Kidney glomerular epithelial cell (primary cell): Measurements from ENCODE around the gene SNRNP25.
"Not testable (repeated sequence)": the region's sequence is repeated elsewhere in the genome, so short reads cannot be mapped to it uniquely, and the experiment has no call there.

ENCODE experiments used
- DNase-seq: peaks from one replicate; lab custom pipeline; 2025; lab: John Stamatoyannopoulos, UW

Gene SNRNP25

DNA sequence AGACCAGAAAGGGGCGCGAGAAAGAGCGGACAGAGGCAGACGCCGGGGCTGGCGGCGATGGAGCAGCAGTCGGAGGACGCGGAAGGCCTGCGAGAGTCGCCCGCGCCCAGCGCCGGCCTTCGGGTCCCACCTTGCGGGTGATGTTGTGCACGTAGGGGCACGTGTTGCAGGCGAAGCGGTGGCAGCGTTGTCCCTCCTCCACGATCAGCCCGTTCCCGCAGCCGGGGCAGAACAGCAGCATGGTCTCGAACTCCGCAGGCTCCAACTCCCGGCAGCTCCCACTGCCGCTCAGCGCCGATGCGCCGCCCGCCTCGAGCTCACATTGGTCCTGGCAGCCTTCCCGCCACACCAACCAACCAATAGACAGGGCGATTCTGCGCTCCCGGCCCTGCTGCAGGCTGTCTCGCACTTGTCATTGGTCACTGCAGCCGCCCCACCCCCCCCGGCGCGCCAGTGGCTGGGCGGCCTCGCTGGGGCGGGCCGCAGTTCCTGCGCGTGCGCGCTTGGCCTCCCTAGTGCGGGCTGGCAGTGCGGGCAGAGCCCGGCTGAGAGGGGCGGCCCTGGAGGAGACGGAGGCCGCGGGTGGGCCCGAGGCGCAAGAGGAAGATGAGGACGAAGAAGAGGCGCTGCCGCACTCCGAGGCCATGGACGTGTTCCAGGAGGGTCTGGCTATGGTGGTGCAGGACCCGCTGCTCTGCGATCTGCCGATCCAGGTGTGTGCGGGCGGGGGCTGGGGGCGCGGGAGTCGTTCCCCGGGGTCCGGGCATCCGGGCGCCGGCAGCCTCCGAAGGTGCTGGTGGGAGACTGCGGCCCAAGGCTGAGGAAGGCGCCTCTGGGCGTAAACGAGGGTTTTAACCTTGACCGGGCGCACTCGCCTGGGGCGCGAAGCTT lies at the start of gene SNRNP25, which contains the start of gene POLR3K:
Gene SNRNP25 (plus strand): TSS at position 483 of the 891 bp plus-strand sequence. CDS start 189 bp downstream, at position 672.
Gene POLR3K (minus strand): TSS at position 263 of the 891 bp plus-strand sequence. CDS start 22 bp downstream, at position 241.
- DNase-seq: peak; percentile 98

DNA sequence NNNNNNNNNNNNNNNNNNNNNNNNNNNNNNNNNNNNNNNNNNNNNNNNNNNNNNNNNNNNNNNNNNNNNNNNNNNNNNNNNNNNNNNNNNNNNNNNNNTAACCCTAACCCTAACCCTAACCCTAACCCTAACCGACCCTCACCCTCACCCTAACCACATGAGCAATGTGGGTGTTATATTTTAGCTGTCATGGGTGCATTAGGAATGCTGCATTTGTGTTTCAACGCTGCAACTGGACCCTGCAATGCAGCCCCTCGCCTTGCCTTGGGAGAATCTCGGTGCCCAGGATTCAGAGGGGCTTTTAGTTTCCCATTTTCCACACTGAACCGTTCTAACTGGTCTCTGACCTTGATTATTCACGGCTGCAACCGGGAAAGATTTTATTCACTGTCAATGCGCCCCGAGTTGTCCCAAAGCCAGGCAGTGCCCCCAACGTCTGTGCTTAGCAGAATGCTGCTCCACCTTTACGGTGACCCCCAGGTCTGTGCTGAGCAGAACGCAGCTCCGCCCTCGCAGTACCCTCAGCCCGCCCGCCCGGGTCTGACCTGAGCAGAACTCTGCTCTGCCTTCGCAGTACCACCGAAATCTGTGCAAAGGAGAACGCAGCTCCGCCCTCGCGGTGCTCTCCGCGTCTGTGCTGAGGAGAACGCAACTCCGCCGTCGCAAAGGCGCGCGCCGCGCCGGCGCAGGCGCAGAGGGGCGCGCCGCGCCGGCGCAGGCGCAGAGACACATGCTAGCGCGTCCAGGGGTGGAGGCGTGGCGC lies 43.5 kb upstream of the SNRNP25 start:
- no peak for DNase-seq

DNA sequence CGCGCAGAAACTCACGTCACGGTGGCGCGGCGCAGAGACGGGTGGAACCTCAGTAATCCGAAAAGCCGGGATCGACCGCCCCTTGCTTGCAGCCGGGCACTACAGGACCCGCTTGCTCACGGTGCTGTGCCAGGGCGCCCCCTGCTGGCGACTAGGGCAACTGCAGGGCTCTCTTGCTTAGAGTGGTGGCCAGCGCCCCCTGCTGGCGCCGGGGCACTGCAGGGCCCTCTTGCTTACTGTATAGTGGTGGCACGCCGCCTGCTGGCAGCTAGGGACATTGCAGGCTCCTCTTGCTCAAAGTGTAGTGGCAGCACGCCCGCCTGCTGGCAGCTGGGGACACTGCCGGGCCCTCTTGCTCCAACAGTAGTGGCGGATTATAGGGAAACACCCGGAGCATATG lies 42.9 kb upstream of the SNRNP25 start:
- DNase-seq: peak; percentile 19

DNA sequence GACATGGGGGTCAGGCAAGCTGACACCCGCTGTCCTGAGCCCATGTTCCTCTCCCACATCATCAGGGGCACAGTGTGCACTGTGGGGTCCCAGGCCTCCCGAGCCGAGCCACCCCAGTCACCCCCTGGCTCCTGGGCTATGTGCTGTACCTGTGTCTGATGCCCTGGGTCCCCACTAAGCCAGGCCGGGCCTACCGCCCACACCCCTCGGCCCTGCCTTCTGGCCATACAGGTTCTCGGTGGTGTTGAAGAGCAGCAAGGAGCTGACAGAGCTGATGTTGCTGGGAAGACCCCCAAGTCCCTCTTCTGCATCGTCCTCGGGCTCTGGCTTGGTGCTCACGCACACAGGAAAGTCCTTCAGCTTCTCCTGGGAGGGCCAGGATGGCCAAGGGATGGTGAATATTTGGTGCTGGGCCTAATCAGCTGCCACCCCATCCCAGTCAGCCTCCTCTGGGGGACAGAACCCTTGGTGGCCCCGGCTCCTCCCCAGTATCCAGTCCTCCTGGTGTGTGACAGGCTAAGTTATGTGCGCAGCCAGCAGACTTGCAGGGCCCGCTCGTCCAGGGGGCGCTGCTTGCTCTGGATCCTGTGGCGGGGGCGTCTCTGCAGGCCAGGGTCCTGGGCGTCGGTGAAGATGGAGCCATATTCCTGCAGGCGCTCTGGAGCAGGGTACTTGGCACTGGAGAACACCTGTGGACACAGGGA lies 36.4 kb upstream of the SNRNP25 start:
- not testable (repeated sequence) for DNase-seq

DNA sequence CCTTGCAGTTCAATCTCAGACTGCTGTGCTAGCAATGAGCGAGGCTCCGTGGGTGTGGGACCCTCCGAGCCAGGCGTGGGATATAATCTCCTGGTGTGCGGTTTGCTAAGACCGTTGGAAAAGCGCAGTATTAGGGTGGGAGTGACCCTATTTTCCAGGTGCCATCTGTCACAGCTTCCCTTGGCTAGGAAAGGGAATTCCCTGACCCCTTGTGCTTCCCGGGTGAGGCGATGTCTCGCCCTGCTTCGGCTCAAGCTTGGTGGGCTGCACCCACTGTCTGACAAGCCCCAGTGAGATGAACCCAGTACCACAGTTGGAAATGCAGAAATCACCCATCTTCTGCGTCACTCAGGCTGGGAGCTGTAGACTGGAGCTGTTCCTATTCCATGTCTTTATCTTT lies 32.7 kb upstream of the SNRNP25 start:
- DNase-seq: not testable (repeated sequence)

DNA sequence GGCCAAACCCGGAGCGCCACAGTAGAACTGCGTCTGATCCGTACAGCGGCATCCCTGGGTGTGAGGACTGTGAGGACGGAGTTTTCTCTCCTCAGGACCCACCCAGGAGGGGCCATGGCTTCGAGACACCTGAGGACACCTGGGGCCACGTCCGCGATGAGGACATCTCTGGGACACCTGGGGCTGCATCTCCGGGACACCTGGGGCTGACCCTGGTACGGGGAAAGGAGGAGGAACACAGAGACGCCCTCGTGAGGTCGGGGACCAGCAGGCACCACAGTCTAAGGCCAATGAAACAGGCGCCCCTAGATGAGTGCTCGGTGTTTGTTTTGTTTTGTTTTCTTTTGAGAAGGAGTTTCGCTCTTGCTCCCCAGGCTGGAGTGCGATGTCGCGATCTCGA lies 29.5 kb upstream of the SNRNP25 start:
- DNase-seq: not testable (repeated sequence)

DNA sequence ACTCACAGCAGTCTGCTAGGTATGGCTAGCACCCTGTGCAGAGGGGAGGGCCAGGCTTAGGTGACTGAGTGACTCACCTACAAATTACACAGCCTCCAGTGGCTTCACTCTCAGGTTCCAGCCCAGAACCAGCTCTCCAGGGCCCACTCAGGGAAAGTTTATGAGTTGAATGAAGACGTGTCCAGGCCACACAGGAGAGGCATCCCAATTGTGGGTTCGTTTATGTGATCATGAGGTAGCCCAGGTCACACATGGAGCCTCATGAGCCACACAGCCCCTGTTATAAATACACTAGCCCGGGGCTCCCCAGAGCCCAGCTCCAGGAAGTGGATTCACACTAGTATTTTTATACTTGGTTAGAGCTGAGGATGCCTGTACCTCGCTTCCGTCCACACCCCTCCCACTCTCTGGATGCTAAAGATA lies 27.7 kb upstream of the SNRNP25 start:
- DNase-seq: not testable (repeated sequence)

DNA sequence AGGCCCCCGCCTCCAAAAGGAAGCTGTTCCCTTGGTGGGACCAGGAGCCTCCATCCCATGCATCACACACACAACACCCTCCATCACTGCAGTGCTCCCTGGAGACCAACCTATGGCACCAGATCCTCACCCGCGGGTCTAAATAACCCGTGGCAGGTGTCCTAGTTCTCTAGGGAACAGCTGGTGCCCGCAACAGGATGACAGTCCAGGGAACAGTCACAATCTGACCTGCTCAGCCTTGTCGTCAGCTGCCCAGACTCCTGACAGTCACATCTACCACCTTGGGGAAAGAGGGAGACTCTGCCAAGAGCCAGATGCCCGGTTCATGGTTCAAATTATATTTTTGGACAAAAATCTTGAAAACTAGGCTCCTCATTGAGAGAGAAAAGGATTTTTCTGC lies 23.0 kb upstream of the SNRNP25 start:
- DNase-seq: not testable (repeated sequence)

DNA sequence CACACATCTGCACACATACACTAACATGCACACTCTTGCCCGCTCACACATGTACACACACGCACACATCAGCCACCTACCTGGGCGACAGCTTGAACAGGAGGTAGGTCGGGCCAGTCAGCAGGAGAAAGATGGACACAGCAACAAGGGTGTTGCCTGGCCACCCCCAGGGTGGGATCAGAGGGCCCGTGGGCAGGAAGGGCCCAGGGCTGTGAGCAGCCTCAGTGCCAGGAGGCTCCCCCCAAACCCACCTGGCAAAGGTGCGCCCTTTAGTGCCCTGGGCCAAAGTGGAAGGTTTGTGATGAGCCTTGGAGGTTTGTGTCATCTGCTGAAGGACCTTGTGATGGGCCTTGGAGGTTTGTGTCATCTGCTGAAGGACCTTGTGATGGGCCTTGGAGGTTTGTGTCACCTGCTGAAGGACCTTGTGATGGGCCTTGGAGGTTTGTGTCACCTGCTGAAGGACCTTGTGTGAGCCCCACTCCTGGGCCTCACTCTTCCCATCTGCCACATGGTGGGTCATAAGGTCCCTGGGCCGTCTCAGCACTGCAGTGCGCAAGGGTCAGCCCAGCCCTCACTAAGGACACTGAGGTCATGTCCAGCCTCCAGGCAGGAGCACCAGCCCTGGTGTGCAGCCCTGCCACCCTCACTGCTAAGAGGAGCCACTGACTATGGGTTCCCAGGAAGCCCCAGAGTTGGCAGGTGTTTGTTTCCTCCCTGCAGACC lies 20.3 kb upstream of the SNRNP25 start:
- not testable (repeated sequence) for DNase-seq

DNA sequence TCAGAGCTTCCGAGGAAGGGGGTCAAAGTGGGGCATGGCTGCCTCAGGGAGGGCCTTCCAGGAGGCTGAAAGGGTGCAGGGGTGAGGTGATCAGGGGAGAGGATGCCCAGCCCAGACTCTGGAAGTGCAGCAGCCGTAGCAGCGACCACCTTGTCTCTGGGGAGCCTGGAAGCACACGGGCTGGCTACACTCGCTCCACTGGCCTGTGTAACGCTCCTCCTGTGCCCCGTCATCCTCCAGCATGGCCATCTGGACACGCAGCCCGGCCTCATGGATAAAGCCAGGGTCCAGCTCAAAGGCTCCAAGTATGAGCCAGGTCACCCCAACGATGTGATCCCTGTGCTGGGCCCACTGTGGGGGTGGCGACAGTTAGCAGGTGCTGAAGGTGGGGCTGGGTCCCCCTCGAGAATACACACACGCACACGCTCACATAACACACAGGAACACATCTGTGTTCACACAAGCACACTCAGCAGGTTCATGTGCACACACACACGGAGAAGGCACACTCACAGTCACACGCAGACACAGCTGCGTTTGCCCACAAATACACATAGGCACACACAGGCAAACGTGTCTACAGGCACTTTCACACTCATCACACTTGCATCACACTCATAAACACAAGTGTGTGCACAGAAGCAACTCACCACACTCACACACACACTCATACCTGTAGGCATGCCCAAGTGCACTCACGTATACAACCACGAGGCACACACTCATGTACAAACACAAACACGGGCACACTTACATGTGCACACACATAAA lies 19.6 kb upstream of the SNRNP25 start:
- no peak for DNase-seq

DNA sequence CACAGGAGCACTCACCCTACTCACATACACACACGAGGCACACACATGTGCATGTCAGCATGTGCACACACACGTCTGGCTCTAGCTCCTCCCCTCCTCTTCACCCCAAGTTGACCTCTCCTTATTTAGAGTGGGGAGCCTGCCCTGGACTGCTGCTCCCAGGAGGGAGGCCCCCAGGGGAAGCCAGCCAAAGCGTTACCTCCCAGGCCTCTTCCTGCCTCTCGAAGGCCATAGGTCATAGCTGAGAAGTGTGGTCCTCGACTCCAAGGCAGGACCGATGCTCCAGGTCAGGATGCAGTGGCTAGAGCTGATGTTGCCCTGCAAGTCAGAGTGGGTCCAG lies 19.0 kb upstream of the SNRNP25 start:
- DNase-seq: no peak

DNA sequence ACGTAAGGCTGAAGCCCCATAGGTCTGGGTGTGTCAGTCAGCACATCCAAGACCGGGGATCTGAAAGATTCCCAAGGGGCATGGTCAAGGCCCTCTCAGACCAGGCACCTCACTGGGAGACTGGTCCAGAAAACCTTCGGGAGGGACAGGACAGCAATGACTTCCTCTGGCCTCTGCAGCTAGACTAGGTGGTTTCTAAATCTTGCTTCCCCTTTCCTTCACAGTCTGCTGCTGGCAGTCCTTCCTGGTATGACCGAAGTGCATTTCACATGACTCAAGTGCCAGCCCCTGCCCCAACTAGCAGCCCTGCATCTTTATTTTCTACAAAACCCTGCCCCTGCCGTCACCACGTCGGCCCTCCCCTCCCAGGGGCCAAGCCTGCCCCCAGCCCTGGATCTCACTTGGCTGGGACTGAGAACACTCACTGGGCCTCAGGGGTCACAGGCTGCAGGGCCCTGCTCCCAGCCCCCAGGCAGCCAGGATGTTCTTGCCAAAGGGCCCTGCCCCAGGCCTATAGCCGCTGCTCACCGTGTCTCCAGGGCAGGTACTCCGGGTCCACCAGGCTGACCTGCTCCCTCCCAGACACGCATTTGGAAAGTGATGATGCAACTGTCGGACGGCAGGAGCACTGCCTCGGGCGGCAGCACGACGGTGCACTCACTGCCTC lies 18.5 kb upstream of the SNRNP25 start:
- DNase-seq: no peak

DNA sequence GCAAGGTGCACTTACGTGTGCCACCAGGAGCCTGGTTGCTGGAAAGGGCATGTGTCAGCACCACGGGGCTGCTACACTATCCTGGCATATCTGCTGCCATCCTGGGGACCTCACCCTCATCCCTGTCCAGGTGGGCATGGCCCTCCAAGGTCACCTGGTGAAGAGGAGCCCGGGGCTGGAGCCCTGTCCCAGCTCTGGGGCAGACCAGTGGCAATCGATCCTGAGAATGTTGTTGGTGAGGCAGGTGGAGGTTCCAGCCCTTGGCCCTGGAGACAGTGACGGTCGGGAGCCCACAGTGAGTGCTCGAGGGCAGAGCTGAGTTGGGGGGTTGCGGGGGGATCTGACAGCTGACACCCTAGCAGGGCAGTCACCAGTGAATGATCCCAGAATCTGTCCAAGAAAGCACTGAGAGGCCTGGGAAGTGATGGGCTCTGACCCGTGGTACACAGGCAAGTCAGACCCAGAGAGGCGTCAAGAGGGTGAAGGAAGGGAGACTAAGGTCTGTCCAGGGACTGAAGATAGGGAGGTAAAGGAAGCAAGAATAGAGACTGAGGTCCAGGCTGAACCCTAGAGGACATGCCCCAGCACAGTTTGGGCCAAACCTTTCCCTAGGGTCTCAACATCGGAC lies 17.8 kb upstream of the SNRNP25 start:
- DNase-seq: no peak

DNA sequence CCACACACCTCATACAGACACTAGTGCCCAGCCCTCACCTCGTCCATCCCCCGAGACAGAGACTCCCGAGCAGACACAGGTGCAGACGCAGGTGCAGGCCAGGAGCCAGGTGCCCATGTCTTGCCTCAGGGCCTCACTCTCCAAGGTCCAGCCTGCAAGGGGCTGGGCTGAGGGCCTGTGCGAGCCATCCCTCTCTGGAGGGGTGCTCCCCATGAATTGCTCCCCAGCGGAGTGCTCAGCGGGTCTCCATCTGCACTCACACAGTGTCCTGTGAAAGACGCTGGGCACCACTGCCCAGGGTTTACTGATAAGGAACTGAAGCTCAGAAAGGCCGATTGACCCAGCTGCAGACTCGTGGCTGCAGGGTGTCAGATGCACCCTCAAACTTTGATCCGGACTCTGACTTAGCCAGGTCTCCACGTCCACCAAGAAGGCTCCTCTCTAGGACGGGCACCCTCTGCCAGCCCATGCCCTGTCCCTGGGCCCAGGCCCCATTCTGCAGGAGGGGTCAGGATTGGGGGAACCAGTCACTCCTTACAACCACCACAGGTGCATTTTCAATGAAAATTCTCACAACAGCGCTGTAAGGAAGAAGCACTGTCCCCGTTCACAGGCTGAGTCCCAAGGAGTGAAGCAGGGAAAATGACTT lies 17.2 kb upstream of the SNRNP25 start:
- no peak for DNase-seq

DNA sequence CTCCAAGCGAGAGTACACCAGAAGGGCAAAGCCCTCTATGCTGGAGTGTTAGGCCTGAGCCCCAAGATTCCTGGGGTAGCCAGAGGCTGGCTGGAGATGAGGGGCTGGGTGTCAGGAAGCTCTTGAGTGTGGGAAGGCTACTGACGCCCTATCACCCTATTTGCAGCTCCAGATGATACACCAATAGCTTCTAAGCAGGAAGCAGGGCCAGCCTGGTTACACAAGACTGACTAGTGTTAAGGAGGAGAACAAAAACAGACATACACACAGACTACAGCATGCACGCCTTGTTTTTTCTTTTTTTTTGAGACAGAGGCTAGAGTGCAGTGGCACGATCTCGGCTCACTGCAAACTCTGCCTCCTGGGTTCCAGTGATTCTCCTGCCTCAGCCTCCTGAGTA lies 16.1 kb upstream of the SNRNP25 start:
- no peak for DNase-seq

DNA sequence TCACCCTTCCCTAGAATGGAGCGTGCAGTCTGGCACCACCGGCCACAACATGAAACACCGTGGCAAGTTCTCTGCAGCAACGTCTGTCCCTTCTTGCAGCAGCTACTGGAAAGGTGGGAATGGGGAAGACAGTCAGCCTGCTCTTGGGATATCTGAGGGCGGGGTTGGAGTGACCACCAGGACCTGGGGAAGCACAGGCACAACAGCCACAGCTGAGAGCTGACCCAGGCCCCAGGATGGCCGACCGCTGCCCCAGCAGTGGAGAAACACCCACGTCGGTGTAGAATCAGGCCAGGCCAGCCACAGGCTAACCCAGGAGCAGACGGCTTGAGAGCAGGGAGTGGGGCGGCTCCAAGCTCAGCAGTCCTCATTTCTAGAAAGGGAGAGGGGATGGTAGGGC lies 15.4 kb upstream of the SNRNP25 start:
- DNase-seq: not testable (repeated sequence)

DNA sequence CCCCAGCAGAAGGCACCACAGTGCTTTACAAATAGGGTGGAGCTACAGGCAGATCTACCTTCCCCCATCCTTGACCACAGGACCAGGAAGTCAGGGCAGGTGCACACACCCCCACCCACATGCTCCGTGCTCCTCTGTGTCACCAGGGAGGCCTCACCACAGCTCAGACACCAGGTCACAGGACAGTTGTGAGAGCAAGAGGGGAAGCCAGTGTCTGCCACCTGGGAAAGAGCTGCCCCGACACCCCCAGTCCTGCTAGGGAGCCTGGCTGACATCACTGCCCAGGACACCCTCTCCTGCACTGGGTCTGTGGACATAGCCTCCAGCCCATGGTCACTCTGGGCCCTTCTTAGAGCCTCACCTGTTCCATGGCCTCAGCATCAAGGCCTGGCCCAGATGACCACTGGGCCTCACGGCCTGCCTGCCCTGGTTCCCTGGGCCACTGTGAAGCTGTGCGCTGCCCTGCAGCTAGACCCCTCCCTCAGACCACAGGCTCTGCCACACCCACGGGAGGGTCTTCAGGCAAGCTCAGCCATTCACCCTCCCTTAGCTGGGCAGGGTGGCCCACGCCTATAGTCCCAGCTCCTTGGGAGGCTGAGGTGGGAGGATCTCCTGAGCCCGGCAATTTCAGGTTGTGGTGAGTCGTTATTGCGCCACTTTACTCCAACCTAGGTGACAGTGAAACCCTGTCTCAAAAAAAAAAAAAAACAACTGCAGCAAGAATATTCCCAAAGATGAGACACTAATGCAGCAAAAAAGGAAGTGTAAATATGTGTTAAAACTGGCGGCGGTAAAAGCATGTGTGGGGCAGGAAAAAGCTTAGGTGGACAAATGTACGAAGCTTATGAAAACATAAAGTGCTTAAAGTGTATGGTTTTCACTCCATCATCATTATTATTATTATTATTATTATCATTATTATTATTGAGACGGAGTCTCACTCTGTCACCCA lies 14.4 kb upstream of the SNRNP25 start:
- no peak for DNase-seq

DNA sequence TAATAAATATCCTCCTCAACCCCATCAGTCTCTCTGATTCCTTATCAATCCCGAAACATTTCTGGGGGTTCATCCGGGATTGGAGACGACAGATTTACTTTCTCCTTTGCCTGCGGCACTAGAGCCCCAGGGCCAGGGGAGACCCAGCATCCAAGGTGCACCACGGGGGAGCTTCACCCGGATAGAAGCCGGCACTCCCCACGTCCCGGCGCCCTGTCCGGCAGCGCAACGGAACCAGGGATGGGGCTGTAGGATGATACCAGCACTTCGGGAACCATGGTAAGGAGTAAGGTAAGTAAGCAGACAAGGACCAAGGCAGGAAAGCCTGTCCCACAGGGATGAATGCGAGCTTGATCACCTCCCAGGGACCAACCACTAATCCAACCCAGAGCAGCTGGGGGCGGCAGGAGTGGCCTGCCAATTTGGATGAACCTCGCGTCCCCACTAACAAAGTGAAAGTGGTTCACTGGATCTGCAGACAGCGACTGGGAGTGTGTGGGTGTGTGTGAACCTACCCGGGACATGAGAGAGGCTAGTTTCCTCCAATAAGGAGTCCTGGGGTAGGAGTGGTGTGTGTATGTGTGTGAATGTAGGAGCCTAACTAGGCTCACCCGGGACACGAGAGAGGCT lies 12.1 kb upstream of the SNRNP25 start:
- no peak for DNase-seq
